PC-3 (cell line): ENCODE data around the gene OR2A2. TPM values are rescaled to one million over a fixed set of nuclear protein-coding genes. Genes with fewer than 3 reads are reported as not detected.

ENCODE experiments used
- ATAC-seq: fragments of 200-7000 bp; cut with Tn5 transposase; 2 replicates; pipeline ENCODE4 v1.9.1; 2020; ENCODE audit warnings: mild to moderate bottlenecking, moderate library complexity
- BruUV-seq: library from RNA; stranded (reverse); fragments of 400-500 nt; replicated peaks from 2 replicates; lab custom pipeline; 2021; lab: Mats Ljungman, UMichigan
- CTCF ChIA-PET: fragments of 300-600 bp; sonication (Branson Sonifier 250); formaldehyde crosslinking; loops from one replicate; lab custom pipeline; 2022; ENCODE audit warnings: antibody characterized with exemption; lab: Charles Lee
- POLR2A ChIA-PET: fragments of 300-600 bp; sonication (Branson Sonifier 250); formaldehyde crosslinking; loops from one replicate; lab custom pipeline; 2022; ENCODE audit warnings: antibody characterized with exemption; ENCODE audit not compliant: unreplicated experiment; lab: Charles Lee
- DNase-seq: peaks from one replicate; pipeline ENCODE4 v3.0.0-alpha.2; 2015
- H2AFZ ChIP-seq: fragments of 300-600 bp; sonication (generic); 2 replicates; pipeline ENCODE4 v1.6.0; 2016; ENCODE audit warnings: antibody characterized with exemption, low read length
- H3F3A ChIP-seq: fragments of 300-600 bp; sonication (generic); one replicate; pipeline ENCODE4 v1.6.0; 2017; ENCODE audit warnings: antibody characterized with exemption, low read length, control low read depth, mild to moderate bottlenecking; ENCODE audit not compliant: unreplicated experiment
- H3K27ac ChIP-seq: fragments of 300-600 bp; sonication (generic); 2 replicates; pipeline ENCODE4 v1.5.1; 2016; ENCODE audit warnings: mild to moderate bottlenecking, low read length
- H3K27me3 ChIP-seq: fragments of 300-600 bp; sonication (generic); 2 replicates; pipeline ENCODE4 v1.6.1; 2016; ENCODE audit warnings: low read length, mixed read lengths
- H3K36me3 ChIP-seq: fragments of 300-600 bp; sonication (generic); 2 replicates; pipeline ENCODE4 v1.6.1; 2016; ENCODE audit warnings: low read depth, mixed run types, low read length, mixed read lengths
- H3K4me1 ChIP-seq: fragments of 300-600 bp; sonication (generic); 2 replicates; pipeline ENCODE4 v1.5.1; 2016; ENCODE audit warnings: low read length; ENCODE audit not compliant: insufficient read depth
- H3K4me2 ChIP-seq: fragments of 300-600 bp; sonication (generic); 2 replicates; pipeline ENCODE4 v1.6.0; 2016; ENCODE audit warnings: low read length
- H3K4me3 ChIP-seq: fragments of 300-600 bp; sonication (generic); 2 replicates; pipeline ENCODE4 v1.5.1; 2016; ENCODE audit warnings: mild to moderate bottlenecking, low read length, mixed read lengths
- H3K79me2 ChIP-seq: fragments of 300-600 bp; sonication (generic); 2 replicates; pipeline ENCODE4 v1.6.1; 2017; ENCODE audit warnings: low read length, mixed read lengths
- H3K9ac ChIP-seq: fragments of 300-600 bp; sonication (generic); 2 replicates; pipeline ENCODE4 v1.6.0; 2016; ENCODE audit warnings: mild to moderate bottlenecking, low read length
- H3K9me2 ChIP-seq: fragments of 300-600 bp; sonication (generic); replicated peaks from 2 replicates; pipeline ENCODE4 v1.6.1; 2016; ENCODE audit warnings: mixed run types, low read length, mixed read lengths
- H3K9me3 ChIP-seq: fragments of 300-600 bp; sonication (generic); 2 replicates; pipeline ENCODE4 v1.6.1; 2016; ENCODE audit warnings: low read length, mixed read lengths
- H4K20me1 ChIP-seq: fragments of 300-600 bp; sonication (generic); 2 replicates; pipeline ENCODE4 v1.6.1; 2016; ENCODE audit warnings: low read length, mixed read lengths
- CTCF ChIP-seq: fragments of 300-600 bp; sonication (generic); conservative IDR thresholded peaks from 2 replicates; pipeline ENCODE4 v1.5.1; 2017; ENCODE audit warnings: antibody characterized with exemption, low read depth, mild to moderate bottlenecking, low read length
- EZH2 ChIP-seq: fragments of 300-600 bp; sonication (generic); IDR thresholded peaks from one replicate; pipeline ENCODE4 v1.6.1; 2017; ENCODE audit warnings: antibody characterized with exemption, mild to moderate bottlenecking, low read length; ENCODE audit not compliant: unreplicated experiment
- EZH2phosphoT487 ChIP-seq: fragments of 300-600 bp; sonication (generic); IDR thresholded peaks from 2 replicates; pipeline ENCODE4 v1.6.1; 2018; ENCODE audit warnings: mild to moderate bottlenecking, antibody characterized with exemption, low read length, borderline replicate concordance
- intact Hi-C: fragments of 100-400 bp; cut with micrococcal nuclease; formaldehyde crosslinking; loops from 2 replicates; pipeline ENCODE4 v1.9.0; 2023
- total RNA-seq: library from RNA; depleted of rRNA; stranded (reverse); fragments of >200 nt; gene quantifications from 2 replicates; pipeline ENCODE4 v1.2.3, GENCODE V29; 2014

The OR2A2 gene
- total RNA-seq, 1 experiment from 2014 or later, result not detected

DNA sequence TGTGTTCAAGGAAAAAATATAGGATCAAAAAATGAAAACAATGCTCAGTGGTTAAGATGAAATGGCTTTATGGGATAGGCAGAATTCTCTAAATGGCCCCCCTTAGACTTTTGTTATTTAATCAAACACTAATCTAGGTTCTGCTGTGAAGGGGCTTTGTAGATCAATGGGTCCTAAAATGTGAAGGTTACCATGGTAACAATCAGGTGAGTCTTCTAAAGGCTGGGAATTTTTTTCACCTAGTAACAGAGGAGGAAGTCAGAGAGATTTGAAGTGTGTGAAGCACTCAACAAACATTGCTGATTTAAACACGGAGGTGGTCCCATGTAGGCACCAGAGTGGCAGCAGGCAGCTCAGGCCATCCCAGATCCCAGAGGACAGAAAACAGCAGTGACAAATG lies 24.7 kb downstream of the OR2A2 start:
- no peaks in the 10 kb centered on the region for H3F3A ChIP-seq
- DNase-seq, result no peak
- H3K4me1 ChIP-seq, result no peaks in the 10 kb centered on the region
- no peak for ATAC-seq
- no peak overlapping the region for H3K27ac ChIP-seq
- no TSS peak for BruUV-seq
- H3K4me2 ChIP-seq, result no peak overlapping the region
- H3K36me3 ChIP-seq, result no peaks in the 10 kb centered on the region
- POLR2A ChIA-PET, result no interaction called here
- no peak overlapping the region for H3K4me3 ChIP-seq
- no peaks in the 10 kb centered on the region for H3K9me3 ChIP-seq
- no peak overlapping the region for H2AFZ ChIP-seq
- intact Hi-C loops, result no loop called here
- no peaks in the 10 kb centered on the region for H3K79me2 ChIP-seq
- peaks cover 5% of the 10 kb centered on the region; the same call in 1 of the 2 replicates for H3K27me3 ChIP-seq
- H3K9me2 ChIP-seq, result no peaks in the 10 kb centered on the region
- CTCF ChIA-PET, result no interaction called here
- TF ChIP-seq EZH2phosphoT487, result no peak
- no peak for TF ChIP-seq CTCF
- TF ChIP-seq EZH2, result no peak
- H4K20me1 ChIP-seq, result no peaks in the 10 kb centered on the region
- H3K9ac ChIP-seq, result no peak overlapping the region

GRCh38 chr7:144137501-144137900 lies 28.1 kb downstream of the OR2A2 start:
- Histone ChIP-seq H4K20me1 (no peaks in the 10 kb centered on the region), H3K79me2 (no peaks in the 10 kb centered on the region), H3K9me3 (no peaks in the 10 kb centered on the region), H3K9ac (no peak overlapping the region), H2AFZ (no peak overlapping the region), H3F3A (no peaks in the 10 kb centered on the region), H3K27me3 (peaks cover 5% of the 10 kb centered on the region; the same call in 1 of the 2 replicates), H3K4me1 (no peaks in the 10 kb centered on the region), H3K36me3 (no peaks in the 10 kb centered on the region), H3K4me3 (no peak overlapping the region), H3K9me2 (no peaks in the 10 kb centered on the region), H3K27ac (no peak overlapping the region), H3K4me2 (no peak overlapping the region)
- no peak for ATAC-seq
- no peak for DNase-seq
- ChIA-PET CTCF (no interaction called here), POLR2A (no interaction called here)
- intact Hi-C loops, result loop anchor here (5.0 kb wide), 1 partner anchor 300 kb away; no protein-coding TSS in a partner anchor
- BruUV-seq, result no TSS peak
- no peak for TF ChIP-seq EZH2phosphoT487
- no peak for TF ChIP-seq CTCF
- no peak for TF ChIP-seq EZH2

- H4K20me1 ChIP-seq, result no peaks in the 10 kb centered on the region
- no peaks in the 10 kb centered on the region for H3F3A ChIP-seq
- H3K79me2 ChIP-seq, result no peaks in the 10 kb centered on the region
- H3K9me2 ChIP-seq, result no peaks in the 10 kb centered on the region
- intact Hi-C loops, result no loop called here
- H3K4me1 ChIP-seq, result no peaks in the 10 kb centered on the region
- no peak for TF ChIP-seq CTCF
- no peak for TF ChIP-seq EZH2
- no peak for TF ChIP-seq EZH2phosphoT487
- no peaks in the 10 kb centered on the region for H3K9me3 ChIP-seq
- ChIA-PET POLR2A (no interaction called here), CTCF (interaction anchor here (0.7 kb wide), 1 partner anchor 14 kb away, joined by 3 read pairs; no protein-coding TSS in a partner anchor)
- no peak overlapping the region for H3K4me3 ChIP-seq
- no peak for DNase-seq
- no TSS peak for BruUV-seq
- H3K9ac ChIP-seq, result no peak overlapping the region
- no peaks in the 10 kb centered on the region for H3K36me3 ChIP-seq
- no peaks in the 10 kb centered on the region for H3K27me3 ChIP-seq
- no peak overlapping the region for H3K4me2 ChIP-seq
- no peak for ATAC-seq
- no peak overlapping the region for H3K27ac ChIP-seq
- no peak overlapping the region for H2AFZ ChIP-seq
Measured at GRCh38 chr7:144142187-144142586, 32.8 kb downstream of the OR2A2 start.
